Ectodermal cell (in vitro differentiated cells): Measurements from ENCODE around the gene ABCC10.

ENCODE experiments used
- H3K27ac ChIP-seq: 2 replicates; pipeline ENCODE4 v1.7.0; 2013; ENCODE audit warnings: mild to moderate bottlenecking, low read depth, low read length; ENCODE audit not compliant: insufficient read depth, poor library complexity, severe bottlenecking
- H3K27me3 ChIP-seq: 2 replicates; pipeline ENCODE4 v1.7.0; 2013; ENCODE audit warnings: mild to moderate bottlenecking, low read length; ENCODE audit not compliant: insufficient read depth, control insufficient read depth, poor library complexity, severe bottlenecking
- H3K36me3 ChIP-seq: one replicate; pipeline ENCODE4 v1.7.0; 2013; ENCODE audit warnings: low read length; ENCODE audit not compliant: control insufficient read depth, insufficient read depth
- H3K4me1 ChIP-seq: one replicate; pipeline ENCODE4 v1.7.0; 2013; ENCODE audit warnings: low read length; ENCODE audit not compliant: control insufficient read depth, insufficient read depth
- H3K4me3 ChIP-seq: 2 replicates; pipeline ENCODE4 v1.7.0; 2013; ENCODE audit warnings: low read depth, low read length, control low read depth; ENCODE audit not compliant: insufficient read depth
- H3K9me3 ChIP-seq: 2 replicates; pipeline ENCODE4 v1.7.0; 2013; ENCODE audit warnings: mild to moderate bottlenecking, low read length, moderate library complexity; ENCODE audit not compliant: control insufficient read depth
- WGBS, 2 experiments: methylation state at CpG; one replicate each; pipeline ENCODE4 v1.1.7; 2013; ENCODE audit warnings: missing lambda C conversion rate in 2 of 2; 5-methylcytosine and 5-hydroxymethylcytosine counted together

The ABCC10 gene

GRCh38 chr6:43478008-43478372 is 50.6 kb downstream of the ABCC10 start:
- Histone ChIP-seq H3K27ac (no peak overlapping the region), H3K9me3 (no peaks in the 10 kb centered on the region), H3K4me1 (peaks cover 11% of the 10 kb centered on the region), H3K27me3 (no peaks in the 10 kb centered on the region), H3K36me3 (no peaks in the 10 kb centered on the region), H3K4me3 (peak overlapping the region; percentile 70)
- 51 to 60% methylated on average over 3 of the region's 3 CpGs for WGBS, 2 experiments

- Histone ChIP-seq H3K4me3 (no peak overlapping the region), H3K27ac (no peak overlapping the region), H3K27me3 (no peaks in the 10 kb centered on the region), H3K4me1 (peaks cover 11% of the 10 kb centered on the region), H3K36me3 (no peaks in the 10 kb centered on the region), H3K9me3 (no peaks in the 10 kb centered on the region)
- 80 to 94% methylated on average over 1 of the region's 2 CpGs for WGBS, 2 experiments
These were observed 53.7 kb downstream of the ABCC10 start for GRCh38 chr6:43481075-43481474.

- WGBS, 2 experiments: 90 to 91% methylated on average over 11 of the region's 11 CpGs
These were observed 54.4 kb downstream of the ABCC10 start for GRCh38 chr6:43481591-43482236.

GRCh38 chr6:43488667-43489276 is 61.4 kb downstream of the ABCC10 start:
- Histone ChIP-seq H3K9me3 (no peaks in the 10 kb centered on the region), H3K36me3 (no peaks in the 10 kb centered on the region), H3K27me3 (no peaks in the 10 kb centered on the region), H3K27ac (peak overlapping the region; percentile 68), H3K4me1 (peaks cover 20% of the 10 kb centered on the region), H3K4me3 (no peak overlapping the region)
- WGBS, 2 experiments: 88 to 93% methylated on average over 4 of the region's 4 CpGs

More at GRCh38 chr6:43481591-43482236, 54.4 kb downstream of the ABCC10 start:
- H3K27me3 ChIP-seq: no peaks in the 10 kb centered on the region
- no peaks in the 10 kb centered on the region for H3K36me3 ChIP-seq
- no peaks in the 10 kb centered on the region for H3K9me3 ChIP-seq
- H3K4me1 ChIP-seq: peaks cover 11% of the 10 kb centered on the region
- no peak overlapping the region for H3K4me3 ChIP-seq
- H3K27ac ChIP-seq: no peak overlapping the region

- WGBS, 2 experiments: 82 to 84% methylated on average over 12 of the region's 12 CpGs
These were observed 62.1 kb downstream of the ABCC10 start for GRCh38 chr6:43489277-43490072.

GRCh38 chr6:43490523-43490939 is 63.2 kb downstream of the ABCC10 start:
- no peak overlapping the region for H3K27ac ChIP-seq
- no peaks in the 10 kb centered on the region for H3K27me3 ChIP-seq
- WGBS, 2 experiments: 96 to 97% methylated on average over 6 of the region's 6 CpGs
- H3K36me3 ChIP-seq: no peaks in the 10 kb centered on the region
- H3K4me1 ChIP-seq: peaks cover 23% of the 10 kb centered on the region
- H3K4me3 ChIP-seq: no peak overlapping the region
- no peaks in the 10 kb centered on the region for H3K9me3 ChIP-seq

More at GRCh38 chr6:43489277-43490072, 62.1 kb downstream of the ABCC10 start:
- Histone ChIP-seq H3K4me1 (peaks cover 20% of the 10 kb centered on the region), H3K27me3 (no peaks in the 10 kb centered on the region), H3K4me3 (no peak overlapping the region), H3K36me3 (no peaks in the 10 kb centered on the region), H3K9me3 (no peaks in the 10 kb centered on the region), H3K27ac (peak overlapping the region; percentile 68)

GRCh38 chr6:43491750-43492661 is 64.7 kb downstream of the ABCC10 start:
- H3K27ac ChIP-seq: no peak overlapping the region
- no peaks in the 10 kb centered on the region for H3K36me3 ChIP-seq
- peaks cover 31% of the 10 kb centered on the region for H3K4me1 ChIP-seq
- H3K4me3 ChIP-seq: no peak overlapping the region
- H3K27me3 ChIP-seq: no peaks in the 10 kb centered on the region
- no peaks in the 10 kb centered on the region for H3K9me3 ChIP-seq
- 92 to 94% methylated on average over 10 of the region's 10 CpGs for WGBS, 2 experiments

- H3K27ac ChIP-seq: no peak overlapping the region
- 79 to 80% methylated on average over 3 of the region's 3 CpGs for WGBS, 2 experiments
- no peaks in the 10 kb centered on the region for H3K36me3 ChIP-seq
- no peak overlapping the region for H3K4me3 ChIP-seq
- H3K27me3 ChIP-seq: no peaks in the 10 kb centered on the region
- H3K4me1 ChIP-seq: peaks cover 31% of the 10 kb centered on the region
- no peaks in the 10 kb centered on the region for H3K9me3 ChIP-seq
These were observed 65.3 kb downstream of the ABCC10 start for GRCh38 chr6:43492673-43493072.

GRCh38 chr6:43493230-43493629 is 65.9 kb downstream of the ABCC10 start:
- Histone ChIP-seq H3K4me1 (peaks cover 31% of the 10 kb centered on the region), H3K27ac (no peak overlapping the region)
- WGBS, 2 experiments: 81 to 91% methylated on average over 2 of the region's 2 CpGs

More at GRCh38 chr6:43493230-43493629, 65.9 kb downstream of the ABCC10 start:
- Histone ChIP-seq H3K4me3 (no peak overlapping the region), H3K9me3 (no peaks in the 10 kb centered on the region), H3K36me3 (peaks cover 2% of the 10 kb centered on the region), H3K27me3 (no peaks in the 10 kb centered on the region)
